ENCODE measurements around the gene FIGNL1. TPM values are rescaled to one million over a fixed set of nuclear protein-coding genes. Genes with fewer than 3 reads are reported as not detected.

Gene FIGNL1
- total RNA-seq, 2 donors from 2014 or later = 8.6 to 9.8 TPM

DNA sequence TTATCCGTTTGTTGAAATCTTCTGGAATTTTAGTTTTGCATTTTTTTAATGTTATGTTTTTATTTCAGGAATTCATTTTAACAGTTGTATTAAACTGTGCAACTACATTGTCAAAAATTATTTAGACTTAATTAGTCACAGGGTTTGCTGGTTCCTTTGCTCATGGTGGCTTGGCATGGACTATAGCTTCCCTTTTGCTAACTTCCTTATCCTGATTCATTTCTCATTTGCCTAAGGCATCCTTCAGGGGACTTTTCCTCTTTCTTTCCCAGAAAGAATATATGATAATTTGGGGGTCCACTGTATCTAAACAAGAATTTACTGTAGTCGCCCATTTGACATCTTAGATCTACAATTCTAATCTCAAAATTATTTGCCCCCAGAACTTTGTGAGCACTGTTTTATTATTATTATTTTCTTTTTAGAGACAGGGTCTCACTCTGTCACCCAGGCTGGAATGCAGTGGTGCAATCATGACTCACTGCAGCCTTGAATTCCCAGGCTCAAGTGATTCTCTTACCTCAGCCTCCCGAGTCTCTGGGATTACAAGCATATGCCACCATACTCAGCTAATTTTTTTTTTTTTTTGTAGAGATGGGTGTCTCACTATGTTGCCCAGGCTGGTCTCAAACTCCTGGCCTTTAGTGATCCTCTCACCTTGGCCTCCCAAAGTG is 13.9 kb downstream of the FIGNL1 start:
- H3K9me3 ChIP-seq (ENCODE audit: control insufficient read depth, low read length, poor library complexity, severe bottlenecking) = no peaks in the 10 kb centered on the region
- Mint-ChIP-seq H3K36me3 (ENCODE audit: low read depth) (peaks cover 10% of the 10 kb centered on the region), H3K27me3 (no peaks in the 10 kb centered on the region), H3K4me1 (peaks cover 3% of the 10 kb centered on the region), H3K27ac (no peak overlapping the region), H3K4me3 (no peak overlapping the region)
- no peak for DNase-seq
- ATAC-seq = no peak

- Mint-ChIP-seq H3K27me3 (no peaks in the 10 kb centered on the region), H3K27ac (no peak overlapping the region), H3K4me3 (no peak overlapping the region), H3K4me1 (peaks cover under 1% of the 10 kb centered on the region), H3K36me3 (ENCODE audit: low read depth) (peaks cover 4% of the 10 kb centered on the region)
- ATAC-seq (no peak), DNase-seq (no peak)
- no peaks in the 10 kb centered on the region for H3K9me3 ChIP-seq (ENCODE audit: control insufficient read depth, low read length, poor library complexity, severe bottlenecking)
Measured at GRCh38 chr7:50431722-50432305, 18.3 kb downstream of the FIGNL1 start.

- H3K27ac Mint-ChIP-seq = no peak overlapping the region
- H3K4me3 Mint-ChIP-seq = no peak overlapping the region
- H3K4me1 Mint-ChIP-seq = no peaks in the 10 kb centered on the region
- ATAC-seq (no peak), DNase-seq (no peak)
- no peaks in the 10 kb centered on the region for H3K9me3 ChIP-seq (ENCODE audit: control insufficient read depth, low read length, poor library complexity, severe bottlenecking)
- peaks cover 2% of the 10 kb centered on the region for H3K36me3 Mint-ChIP-seq (ENCODE audit: low read depth)
- H3K27me3 Mint-ChIP-seq = no peaks in the 10 kb centered on the region
Measured at GRCh38 chr7:50431316-50431715, 18.8 kb downstream of the FIGNL1 start.

DNA sequence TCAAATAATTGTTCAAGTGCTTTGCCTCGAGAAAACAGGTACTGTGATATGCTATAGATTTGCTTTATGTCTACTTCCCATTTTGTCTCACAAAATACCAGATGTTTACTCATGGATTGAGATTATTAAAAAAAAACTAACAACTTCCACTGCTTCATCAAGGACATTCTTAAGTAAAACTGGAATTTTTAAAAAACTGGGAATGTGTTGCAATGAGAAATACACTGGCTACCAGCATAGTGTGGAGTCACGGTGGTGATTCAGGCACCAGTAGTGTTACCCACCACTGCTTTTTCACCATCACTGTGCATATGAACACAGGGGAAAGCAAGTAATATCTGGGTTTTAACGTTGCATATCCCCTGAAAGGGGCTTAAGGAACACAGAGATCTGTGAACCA is 21.2 kb downstream of the FIGNL1 start:
- ATAC-seq = no peak
- no peak for DNase-seq
- H3K9me3 ChIP-seq (ENCODE audit: control insufficient read depth, low read length, poor library complexity, severe bottlenecking) = no peaks in the 10 kb centered on the region
- no peak overlapping the region for H3K4me3 Mint-ChIP-seq
- H3K36me3 Mint-ChIP-seq (ENCODE audit: low read depth) = no peaks in the 10 kb centered on the region
- no peaks in the 10 kb centered on the region for H3K27me3 Mint-ChIP-seq
- no peaks in the 10 kb centered on the region for H3K4me1 Mint-ChIP-seq
- H3K27ac Mint-ChIP-seq = no peak overlapping the region

DNA sequence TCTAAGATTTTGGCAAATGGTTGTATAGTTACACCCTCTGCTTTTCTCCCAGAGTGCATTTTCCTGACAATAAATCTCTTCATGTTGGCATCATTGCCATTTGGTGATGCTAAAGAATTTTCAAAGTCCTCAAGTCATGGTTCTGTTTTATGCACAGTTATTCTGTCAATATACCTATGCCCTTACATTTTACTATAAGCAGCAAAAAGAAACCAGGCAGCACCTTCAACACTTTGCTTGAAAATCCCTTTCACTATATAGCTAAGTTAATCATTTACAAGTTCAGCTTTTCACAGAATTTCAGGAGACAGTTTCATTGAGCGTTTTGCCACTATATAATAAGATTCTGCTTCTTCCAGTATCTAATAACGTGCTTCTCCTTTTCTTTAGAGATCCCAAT is 22.6 kb downstream of the FIGNL1 start:
- no peak overlapping the region for H3K4me3 Mint-ChIP-seq
- peaks cover 2% of the 10 kb centered on the region for H3K4me1 Mint-ChIP-seq
- H3K9me3 ChIP-seq (ENCODE audit: control insufficient read depth, low read length, poor library complexity, severe bottlenecking) = no peaks in the 10 kb centered on the region
- H3K27me3 Mint-ChIP-seq = no peaks in the 10 kb centered on the region
- H3K27ac Mint-ChIP-seq = no peak overlapping the region
- ATAC-seq (no peak), DNase-seq (no peak)
- H3K36me3 Mint-ChIP-seq (ENCODE audit: low read depth) = no peaks in the 10 kb centered on the region

DNA sequence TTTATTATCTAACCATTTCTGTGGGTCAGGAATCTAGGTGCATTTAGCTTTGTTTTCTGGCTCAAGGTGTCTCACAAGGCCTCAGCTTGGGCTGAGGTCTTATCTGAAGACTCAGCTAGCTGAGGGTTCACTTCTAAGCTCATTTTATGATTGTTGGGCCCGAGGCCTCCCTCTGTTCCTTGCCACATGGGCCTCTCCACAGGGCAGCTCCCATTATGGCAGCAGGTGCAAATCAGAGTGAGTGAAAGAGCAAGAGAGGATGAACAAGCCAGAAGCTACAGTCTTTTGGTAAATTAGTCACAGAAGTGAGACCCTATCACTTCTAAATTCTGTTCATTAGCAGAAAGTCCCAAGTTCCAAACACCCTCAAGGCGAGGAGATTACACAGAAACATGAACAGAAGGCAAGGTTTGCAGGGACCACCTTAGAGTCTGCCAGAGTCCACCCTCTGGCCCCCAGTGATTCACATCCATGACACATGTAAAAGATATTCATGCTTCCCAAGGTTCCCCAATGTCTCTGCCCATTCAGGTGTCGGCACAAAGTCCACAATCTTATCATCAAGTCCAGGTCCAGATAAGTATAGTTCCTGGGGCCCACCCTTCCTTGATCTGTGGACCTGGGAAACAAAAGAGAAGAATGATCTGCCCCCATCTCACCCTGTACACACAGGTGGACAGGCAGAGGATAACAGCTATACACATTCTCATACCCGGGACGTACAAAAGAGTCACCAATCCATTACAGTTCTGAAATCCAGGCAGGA is 23.7 kb downstream of the FIGNL1 start:
- peaks cover 2% of the 10 kb centered on the region for H3K4me1 Mint-ChIP-seq
- H3K36me3 Mint-ChIP-seq (ENCODE audit: low read depth) = no peaks in the 10 kb centered on the region
- no peak for ATAC-seq
- no peak overlapping the region for H3K27ac Mint-ChIP-seq
- no peak for DNase-seq
- no peaks in the 10 kb centered on the region for H3K27me3 Mint-ChIP-seq
- no peak overlapping the region for H3K4me3 Mint-ChIP-seq
- no peaks in the 10 kb centered on the region for H3K9me3 ChIP-seq (ENCODE audit: control insufficient read depth, low read length, poor library complexity, severe bottlenecking)

GRCh38 chr7:50425318-50425717 is 24.8 kb downstream of the FIGNL1 start:
- Mint-ChIP-seq H3K36me3 (ENCODE audit: low read depth) (no peaks in the 10 kb centered on the region), H3K27ac (no peak overlapping the region), H3K27me3 (no peaks in the 10 kb centered on the region), H3K4me3 (no peak overlapping the region), H3K4me1 (peaks cover 2% of the 10 kb centered on the region)
- DNase-seq (no peak), ATAC-seq (no peak)
- H3K9me3 ChIP-seq (ENCODE audit: control insufficient read depth, low read length, poor library complexity, severe bottlenecking) = no peaks in the 10 kb centered on the region

DNA sequence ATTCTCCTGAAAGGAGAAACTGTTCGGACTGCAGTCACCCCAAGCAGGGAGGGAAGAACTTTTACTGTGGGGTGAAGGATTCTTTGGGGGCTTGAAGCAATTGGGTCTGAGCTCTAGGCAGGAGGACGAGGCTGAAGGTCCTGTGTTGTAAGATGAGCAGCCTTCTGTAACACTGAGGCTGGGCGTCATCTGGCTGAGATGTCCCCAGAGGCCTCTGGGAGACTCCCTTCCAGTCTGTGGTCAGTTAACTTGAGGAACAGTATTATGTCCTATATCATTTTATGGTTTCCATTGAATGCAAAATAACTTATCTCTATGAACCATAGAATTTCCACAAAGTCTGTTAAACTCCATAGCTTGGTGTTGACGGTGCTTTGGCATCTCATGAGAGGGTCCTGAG is 26.3 kb downstream of the FIGNL1 start:
- no peaks in the 10 kb centered on the region for H3K36me3 Mint-ChIP-seq (ENCODE audit: low read depth)
- DNase-seq = no peak

DNA sequence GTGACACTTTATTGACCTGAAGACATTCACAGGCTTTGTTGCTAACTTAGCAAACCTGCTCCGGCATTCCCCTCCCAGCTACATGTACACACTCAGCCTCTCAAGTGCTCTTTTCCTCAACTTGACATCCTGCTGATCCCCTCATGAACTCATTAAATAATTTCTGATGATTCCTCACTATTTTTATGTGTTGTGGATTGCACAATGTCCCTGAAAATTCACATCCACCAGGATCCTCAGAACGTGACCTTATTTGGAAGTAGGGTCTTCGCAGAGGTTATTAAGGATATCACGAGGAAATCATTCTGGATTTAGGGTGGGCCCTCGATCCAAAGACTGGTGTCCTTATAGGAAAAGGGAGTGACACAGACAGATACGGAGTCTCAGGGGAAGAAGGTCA is 27.3 kb downstream of the FIGNL1 start:
- no peaks in the 10 kb centered on the region for H3K9me3 ChIP-seq (ENCODE audit: control insufficient read depth, low read length, poor library complexity, severe bottlenecking)
- no peak for DNase-seq
- no peaks in the 10 kb centered on the region for H3K36me3 Mint-ChIP-seq (ENCODE audit: low read depth)
- ATAC-seq = no peak
- no peak overlapping the region for H3K4me3 Mint-ChIP-seq
- H3K27me3 Mint-ChIP-seq = no peaks in the 10 kb centered on the region
- no peak overlapping the region for H3K27ac Mint-ChIP-seq
- peaks cover 4% of the 10 kb centered on the region for H3K4me1 Mint-ChIP-seq

More for the DNA sequence above, 26.3 kb downstream of the FIGNL1 start:
- Mint-ChIP-seq H3K4me1 (peaks cover 2% of the 10 kb centered on the region), H3K27me3 (no peaks in the 10 kb centered on the region), H3K4me3 (no peak overlapping the region), H3K27ac (no peak overlapping the region)
- no peaks in the 10 kb centered on the region for H3K9me3 ChIP-seq (ENCODE audit: control insufficient read depth, low read length, poor library complexity, severe bottlenecking)
- ATAC-seq = no peak

GRCh38 chr7:50421043-50421442 is 29.1 kb downstream of the FIGNL1 start:
- H3K9me3 ChIP-seq (ENCODE audit: control insufficient read depth, low read length, poor library complexity, severe bottlenecking) = no peaks in the 10 kb centered on the region
- H3K36me3 Mint-ChIP-seq (ENCODE audit: low read depth) = no peaks in the 10 kb centered on the region
- DNase-seq (no peak), ATAC-seq (no peak)
- H3K4me1 Mint-ChIP-seq = peaks cover 7% of the 10 kb centered on the region
- peak overlapping the region; percentile 34 for H3K27ac Mint-ChIP-seq
- no peak overlapping the region for H3K4me3 Mint-ChIP-seq
- no peaks in the 10 kb centered on the region for H3K27me3 Mint-ChIP-seq

- Mint-ChIP-seq H3K27ac (no peak overlapping the region), H3K4me3 (no peak overlapping the region), H3K27me3 (no peaks in the 10 kb centered on the region), H3K36me3 (ENCODE audit: low read depth) (no peaks in the 10 kb centered on the region), H3K4me1 (peaks cover 14% of the 10 kb centered on the region)
- H3K9me3 ChIP-seq (ENCODE audit: control insufficient read depth, low read length, poor library complexity, severe bottlenecking) = no peaks in the 10 kb centered on the region
- no peak for DNase-seq
- no peak for ATAC-seq
Measured at GRCh38 chr7:50418526-50419290, 31.4 kb downstream of the FIGNL1 start.

DNA sequence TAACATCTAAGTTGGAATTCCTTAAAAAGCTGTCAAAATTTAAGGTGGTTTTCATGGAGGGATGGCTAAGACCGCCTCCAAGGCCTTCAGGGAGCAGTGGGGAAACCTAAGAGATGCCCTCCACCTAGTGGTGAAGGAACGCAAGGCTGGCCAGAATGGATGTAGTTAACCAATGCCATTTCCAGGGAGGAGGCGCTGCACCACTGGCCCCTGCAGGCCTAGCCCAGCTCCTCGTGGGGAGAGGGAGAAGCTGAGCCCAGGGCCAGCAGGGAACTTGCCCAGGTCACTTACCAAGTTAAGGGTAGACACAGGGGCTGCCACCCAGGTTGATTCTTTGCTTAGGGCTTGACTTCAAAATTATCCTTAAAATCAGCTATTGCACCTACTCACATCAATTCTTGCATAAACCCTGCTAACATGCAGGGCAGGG is 32.0 kb downstream of the FIGNL1 start:
- ATAC-seq (peak; percentile 95), DNase-seq (peak; percentile 45 to 62 (median 48))
- H3K4me3 Mint-ChIP-seq = no peak overlapping the region
- no peaks in the 10 kb centered on the region for H3K9me3 ChIP-seq (ENCODE audit: control insufficient read depth, low read length, poor library complexity, severe bottlenecking)
- peaks cover 15% of the 10 kb centered on the region for H3K4me1 Mint-ChIP-seq
- no peak overlapping the region for H3K27ac Mint-ChIP-seq
- H3K27me3 Mint-ChIP-seq = no peaks in the 10 kb centered on the region
- no peaks in the 10 kb centered on the region for H3K36me3 Mint-ChIP-seq (ENCODE audit: low read depth)

DNA sequence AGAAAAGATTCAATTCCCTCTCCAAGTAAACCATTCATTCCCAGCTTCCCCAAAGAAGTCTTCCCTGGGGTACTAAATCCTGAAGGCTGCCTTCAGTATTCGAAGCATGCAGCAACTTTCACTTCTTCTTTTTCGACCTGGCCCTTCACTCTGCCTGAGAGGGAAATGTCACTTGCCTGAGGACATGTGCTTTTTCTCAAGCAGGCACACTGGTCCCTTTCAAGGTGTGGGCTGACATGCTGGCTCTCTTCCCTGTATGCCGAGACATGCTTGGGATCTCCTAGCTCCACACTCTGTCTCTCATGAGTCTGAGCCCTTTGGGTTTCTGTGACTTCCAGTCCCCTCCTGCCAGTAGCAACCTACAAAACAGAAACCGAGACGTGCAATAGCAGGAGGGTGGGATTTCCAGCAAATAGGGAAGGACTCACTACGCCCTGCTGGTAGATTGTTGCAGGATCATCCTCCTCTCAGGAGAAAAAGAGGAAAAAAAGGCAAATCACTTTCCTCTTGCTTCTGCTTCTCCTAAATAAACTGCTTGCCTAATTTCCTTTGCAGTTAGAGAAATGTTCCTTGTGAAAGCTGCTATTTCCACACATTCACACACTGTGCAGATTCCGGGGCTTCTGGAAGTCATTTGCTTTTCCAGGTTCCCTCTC is 33.5 kb downstream of the FIGNL1 start:
- H3K9me3 ChIP-seq (ENCODE audit: control insufficient read depth, low read length, poor library complexity, severe bottlenecking) = no peaks in the 10 kb centered on the region
- H3K4me1 Mint-ChIP-seq = peaks cover 18% of the 10 kb centered on the region
- peak overlapping the region; percentile 63 for H3K4me3 Mint-ChIP-seq
- H3K27me3 Mint-ChIP-seq = no peaks in the 10 kb centered on the region
- no peaks in the 10 kb centered on the region for H3K36me3 Mint-ChIP-seq (ENCODE audit: low read depth)
- no peak for ATAC-seq
- peak overlapping the region; percentile 49 for H3K27ac Mint-ChIP-seq
- no peak for DNase-seq
